Measurements from ENCODE around the gene CD163L1. TPM values are rescaled to one million over a fixed set of nuclear protein-coding genes. Genes with fewer than 3 reads are reported as not detected.

The CD163L1 gene
- total and polyA plus RNA-seq, 9 of the 15 experiments (the other 6 are each of a cell fraction or from before 2014, with no cell fraction given) = 0.54 to 9.2 (median 2.0) TPM

GRCh38 chr12:7439579-7440505 is 4.1 kb downstream of the CD163L1 start (continued):
- no peak for TF ChIP-seq TSHZ1 (CRISPR knock-in tag; IDR thresholded peaks at IDR 0.05)
- no peak for TF ChIP-seq ZNF79 (CRISPR knock-in tag; IDR thresholded peaks at IDR 0.05; ENCODE audit: low read depth)
- TF ChIP-seq ZNF507 (tag; conservative IDR thresholded peaks at IDR 0.05) = no peak
- TF ChIP-seq ZFP36 (IDR thresholded peaks at IDR 0.05; ENCODE audit: low read depth, low read length, partially characterized antibody) = no peak
- TF ChIP-seq BCOR (IDR thresholded peaks at IDR 0.05) = no peak
- TF ChIP-seq NR0B1 (IDR thresholded peaks at IDR 0.05; ENCODE audit: partially characterized antibody) = no peak
- no peak for TF ChIP-seq ZNF395 (CRISPR knock-in tag; IDR thresholded peaks at IDR 0.05)
- 0 out of 4 replicates have a peak, but pooled peaks of 1 of the 2 experiments have one; percentile 59 for TF ChIP-seq TEAD1 (CRISPR knock-in tag; IDR thresholded peaks at IDR 0.05)
- no peak for TF ChIP-seq FOXM1 (IDR thresholded peaks at IDR 0.05; ENCODE audit: low read depth)
- no peak for TF ChIP-seq FOXM1 (CRISPR knock-in tag; IDR thresholded peaks at IDR 0.05; ENCODE audit: low read depth)
- no peak for TF ChIP-seq MAFF (IDR thresholded peaks at IDR 0.05; ENCODE audit: low read length)
- TF ChIP-seq RBFOX2 (IDR thresholded peaks at IDR 0.05; ENCODE audit: low read depth, low read length) = peak; percentile 84
- TF ChIP-seq ZBTB8A (IDR thresholded peaks at IDR 0.05; ENCODE audit: partially characterized antibody) = no peak

Data from K562 (cell line).